Measurements from ENCODE around the gene IQSEC1. TPM values are rescaled to one million over a fixed set of nuclear protein-coding genes. Genes with fewer than 3 reads are reported as not detected.

Gene IQSEC1
- total RNA-seq, 1 donor from 2014 or later, result 82.3 TPM

DNA sequence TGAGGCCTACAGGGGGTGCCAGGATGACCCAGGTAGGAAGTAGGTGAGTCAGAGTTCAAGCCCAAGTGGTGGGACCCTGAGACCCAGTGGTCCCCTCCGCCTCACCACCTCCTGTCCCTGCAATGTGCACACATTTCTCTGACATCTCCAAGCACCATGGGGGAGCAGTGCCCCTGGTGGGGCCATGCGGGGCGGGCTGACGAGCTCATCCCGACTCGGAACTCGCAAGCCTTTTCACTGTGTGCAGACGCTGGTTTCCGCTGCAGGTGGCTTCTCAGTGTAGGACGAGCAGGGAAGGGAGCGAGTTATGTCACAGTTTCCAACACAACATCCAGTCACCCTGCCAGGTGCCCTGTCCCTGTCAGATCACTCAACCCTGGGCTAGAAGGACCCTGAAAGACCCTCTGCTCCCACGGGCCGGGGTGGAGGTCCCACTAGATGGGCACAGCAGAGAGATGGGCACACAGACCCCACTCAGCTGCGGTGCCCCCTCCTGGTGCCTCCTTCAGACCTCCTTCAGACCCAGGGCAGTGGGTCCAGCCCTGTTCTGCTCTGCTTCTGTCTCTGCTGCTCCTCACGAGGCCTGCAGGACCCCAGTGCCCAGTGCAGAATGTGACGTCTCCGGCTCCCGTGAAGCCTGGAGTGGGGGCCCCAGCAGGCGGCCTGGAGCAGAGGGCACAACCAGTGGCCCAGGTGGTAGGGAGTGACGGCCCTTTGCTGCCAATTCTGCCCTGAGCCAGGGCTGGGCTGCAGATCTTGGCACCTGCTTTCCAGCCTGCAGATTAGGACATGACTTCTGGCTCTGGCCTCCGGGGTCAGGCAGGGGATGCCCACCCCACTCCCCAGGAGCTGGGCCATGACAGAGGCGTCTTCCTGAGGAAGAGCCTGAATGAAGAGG is 129.9 kb downstream of the IQSEC1 start:
- intact Hi-C loops (cut with DNase I), result no loop called here
- Histone ChIP-seq H3K27ac (no peak overlapping the region), H3K27me3 (ENCODE audit: low read depth) (no peaks in the 10 kb centered on the region), H3K36me3 (peaks cover 45% of the 10 kb centered on the region), H3K9me3 (no peaks in the 10 kb centered on the region), H3K4me1 (peaks cover 32% of the 10 kb centered on the region), H3K4me3 (no peak overlapping the region)
- ATAC-seq, result no peak
- DNase-seq, result no peak
- TF ChIP-seq, protein P1, sequence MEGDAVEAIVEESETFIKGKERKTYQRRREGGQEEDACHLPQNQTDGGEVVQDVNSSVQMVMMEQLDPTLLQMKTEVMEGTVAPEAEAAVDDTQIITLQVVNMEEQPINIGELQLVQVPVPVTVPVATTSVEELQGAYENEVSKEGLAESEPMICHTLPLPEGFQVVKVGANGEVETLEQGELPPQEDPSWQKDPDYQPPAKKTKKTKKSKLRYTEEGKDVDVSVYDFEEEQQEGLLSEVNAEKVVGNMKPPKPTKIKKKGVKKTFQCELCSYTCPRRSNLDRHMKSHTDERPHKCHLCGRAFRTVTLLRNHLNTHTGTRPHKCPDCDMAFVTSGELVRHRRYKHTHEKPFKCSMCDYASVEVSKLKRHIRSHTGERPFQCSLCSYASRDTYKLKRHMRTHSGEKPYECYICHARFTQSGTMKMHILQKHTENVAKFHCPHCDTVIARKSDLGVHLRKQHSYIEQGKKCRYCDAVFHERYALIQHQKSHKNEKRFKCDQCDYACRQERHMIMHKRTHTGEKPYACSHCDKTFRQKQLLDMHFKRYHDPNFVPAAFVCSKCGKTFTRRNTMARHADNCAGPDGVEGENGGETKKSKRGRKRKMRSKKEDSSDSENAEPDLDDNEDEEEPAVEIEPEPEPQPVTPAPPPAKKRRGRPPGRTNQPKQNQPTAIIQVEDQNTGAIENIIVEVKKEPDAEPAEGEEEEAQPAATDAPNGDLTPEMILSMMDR (IDR thresholded peaks at IDR 0.05), result no peak

DNA sequence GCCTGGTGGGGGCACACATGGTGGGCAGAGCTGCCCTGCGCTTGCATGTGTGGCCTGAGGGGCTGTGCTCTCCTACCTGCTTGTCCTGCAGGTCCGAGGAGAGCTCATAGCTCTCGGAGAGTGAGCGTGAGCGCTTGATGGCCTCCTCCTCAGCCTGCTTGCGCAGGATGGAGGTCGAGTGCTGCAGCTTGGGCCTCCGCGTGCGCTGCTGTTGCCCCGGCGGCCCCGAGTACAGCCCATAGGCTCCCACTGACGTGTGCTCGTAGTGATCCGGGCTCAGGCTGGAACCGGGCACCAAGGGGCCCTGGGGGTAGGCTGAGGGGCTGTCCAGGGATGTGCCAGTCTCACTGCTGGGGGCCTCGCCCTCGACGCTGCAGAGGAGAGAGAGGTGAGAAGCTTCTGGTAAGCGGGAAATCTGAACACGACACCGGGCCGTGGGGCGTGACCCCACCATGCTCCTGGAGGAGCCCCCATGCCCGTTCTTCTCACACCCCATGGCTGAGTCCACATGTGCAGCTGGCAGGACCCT is 131.7 kb downstream of the IQSEC1 start:
- H3K4me1 ChIP-seq, result peaks cover 19% of the 10 kb centered on the region

DNA sequence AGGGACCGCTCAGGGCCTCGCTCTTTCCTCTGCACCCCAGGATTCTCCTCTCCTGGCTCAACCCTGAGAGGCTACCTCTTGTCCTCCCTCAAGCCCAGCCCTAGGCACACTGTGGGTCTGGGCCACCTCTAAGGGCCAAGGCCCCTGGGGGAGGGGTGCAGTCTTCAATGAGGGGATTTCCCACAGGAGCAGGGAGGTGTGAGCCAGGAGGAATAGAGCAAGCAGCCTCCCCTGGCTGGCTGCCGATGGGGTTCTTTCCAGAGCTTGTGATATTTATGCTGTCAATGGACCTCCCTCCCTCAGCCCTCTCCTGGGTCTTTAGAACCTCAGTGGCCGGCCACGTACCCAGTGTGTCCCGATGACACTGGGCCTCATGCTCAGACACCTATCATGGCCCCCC is 132.4 kb downstream of the IQSEC1 start:
- Histone ChIP-seq H3K36me3 (peaks cover 68% of the 10 kb centered on the region), H3K27me3 (ENCODE audit: low read depth) (no peaks in the 10 kb centered on the region), H3K4me1 (peaks cover 16% of the 10 kb centered on the region), H3K27ac (no peak overlapping the region), H3K4me3 (no peak overlapping the region), H3K9me3 (no peaks in the 10 kb centered on the region)
- no peak for DNase-seq
- TF ChIP-seq, protein P1 (IDR thresholded peaks at IDR 0.05), result no peak
- intact Hi-C loops (cut with DNase I), result no loop called here
- ATAC-seq, result no peak

More for the DNA sequence above, 131.7 kb downstream of the IQSEC1 start:
- H3K27me3 ChIP-seq (ENCODE audit: low read depth), result no peaks in the 10 kb centered on the region
- no peak overlapping the region for H3K4me3 ChIP-seq
- ATAC-seq (no peak), DNase-seq (no peak)
- intact Hi-C loops (cut with DNase I), result no loop called here
- H3K36me3 ChIP-seq, result peaks cover 60% of the 10 kb centered on the region
- no peaks in the 10 kb centered on the region for H3K9me3 ChIP-seq
- TF ChIP-seq, protein P1 (IDR thresholded peaks at IDR 0.05), result no peak
- no peak overlapping the region for H3K27ac ChIP-seq

GRCh38 chr3:12939137-12939536 is 134.1 kb downstream of the IQSEC1 start:
- ATAC-seq, result no peak
- Histone ChIP-seq H3K9me3 (no peaks in the 10 kb centered on the region), H3K36me3 (peaks cover 83% of the 10 kb centered on the region), H3K27me3 (ENCODE audit: low read depth) (no peaks in the 10 kb centered on the region), H3K4me3 (no peak overlapping the region), H3K27ac (no peak overlapping the region), H3K4me1 (peaks cover 30% of the 10 kb centered on the region)
- TF ChIP-seq, protein P1 (IDR thresholded peaks at IDR 0.05), result no peak
- intact Hi-C loops (cut with DNase I), result no loop called here
- DNase-seq, result no peak

DNA sequence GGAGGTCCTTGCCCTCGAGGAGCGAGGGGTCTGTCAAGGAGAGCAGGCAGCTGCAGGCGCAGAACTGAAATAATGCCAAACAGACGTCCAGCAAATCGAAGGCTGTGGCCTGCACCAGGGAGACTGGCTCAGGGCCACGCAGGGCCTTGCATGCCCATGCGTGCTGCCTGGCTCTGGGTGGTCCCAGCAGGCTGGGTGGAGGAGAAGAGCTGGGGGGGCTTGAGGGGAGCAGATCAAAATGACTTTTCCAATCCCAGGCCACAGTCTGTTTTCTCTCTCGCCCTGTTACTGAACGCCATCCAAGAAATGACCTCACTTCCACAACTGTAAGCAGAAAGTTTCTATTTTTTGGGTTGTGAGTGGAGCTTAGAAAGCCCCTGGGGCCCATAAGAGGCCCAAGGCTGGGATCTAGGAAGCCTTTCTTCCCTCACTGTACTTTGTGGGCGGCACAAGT is 134.9 kb downstream of the IQSEC1 start:
- no peak overlapping the region for H3K4me3 ChIP-seq
- no peak for DNase-seq
- peaks cover 38% of the 10 kb centered on the region for H3K4me1 ChIP-seq
- TF ChIP-seq, protein P1 (IDR thresholded peaks at IDR 0.05), result no peak
- H3K9me3 ChIP-seq, result no peaks in the 10 kb centered on the region
- intact Hi-C loops (cut with DNase I), result no loop called here
- no peak for ATAC-seq
- no peak overlapping the region for H3K27ac ChIP-seq
- H3K27me3 ChIP-seq (ENCODE audit: low read depth), result no peaks in the 10 kb centered on the region
- peaks cover 92% of the 10 kb centered on the region for H3K36me3 ChIP-seq

Measured in lower lobe of right lung (tissue), 2 donors.